Osteoblast (primary cell): ENCODE data around the gene LORICRIN. TPM values are rescaled to one million over a fixed set of nuclear protein-coding genes. Genes with fewer than 3 reads are reported as not detected.
"Not testable (repeated sequence)": the region's sequence is repeated elsewhere in the genome, so short reads cannot be mapped to it uniquely, and the experiment has no call there.

ENCODE experiments used
- DNase-seq: peaks from one replicate; pipeline ENCODE4 v3.0.0; 2011; ENCODE audit warnings: low spot score, mixed read lengths; ENCODE audit not compliant: insufficient read length; ENCODE audit errors: missing footprints
- H2AFZ ChIP-seq: 2 replicates; pipeline ENCODE4 v1.6.0; 2011; ENCODE audit warnings: mild to moderate bottlenecking, low read length
- H3K27ac ChIP-seq: 2 replicates; pipeline ENCODE4 v1.5.1; 2011; ENCODE audit warnings: mild to moderate bottlenecking, low read depth, low read length, moderate library complexity
- H3K27me3 ChIP-seq: 2 replicates; pipeline ENCODE4 v1.6.0; 2012; ENCODE audit warnings: mild to moderate bottlenecking, control low read depth, inconsistent platforms, low read length, moderate library complexity; ENCODE audit not compliant: insufficient read depth
- H3K36me3 ChIP-seq: 2 replicates; pipeline ENCODE4 v1.5.1; 2011; ENCODE audit warnings: mild to moderate bottlenecking, low read length, control low read depth, moderate library complexity; ENCODE audit not compliant: insufficient read depth
- H3K4me1 ChIP-seq: 2 replicates; pipeline ENCODE4 v1.5.1; 2011; ENCODE audit warnings: mild to moderate bottlenecking, low read length, control low read depth, moderate library complexity; ENCODE audit not compliant: insufficient read depth
- H3K4me2 ChIP-seq: 2 replicates; pipeline ENCODE4 v1.6.0; 2011; ENCODE audit warnings: mild to moderate bottlenecking, low read length; ENCODE audit not compliant: insufficient read depth
- H3K4me3 ChIP-seq: fragments of 200-600 bp; sonication (generic); 3 replicates; pipeline ENCODE4 v1.5.1; 2012; ENCODE audit warnings: mild to moderate bottlenecking, low read length, inconsistent platforms; ENCODE audit not compliant: insufficient read depth
- H3K79me2 ChIP-seq: 2 replicates; pipeline ENCODE4 v1.6.0; 2012; ENCODE audit warnings: mild to moderate bottlenecking, low read length, control low read depth, inconsistent platforms; ENCODE audit not compliant: insufficient read depth
- H3K9me3 ChIP-seq: 2 replicates; pipeline ENCODE4 v1.5.1; 2011; ENCODE audit warnings: low read depth, low read length, control low read depth
- H4K20me1 ChIP-seq: 2 replicates; pipeline ENCODE4 v1.6.0; 2012; ENCODE audit warnings: mild to moderate bottlenecking, low read length, control low read depth; ENCODE audit not compliant: insufficient read depth
- CTCF ChIP-seq: IDR thresholded peaks from 2 replicates; pipeline ENCODE4 v1.5.1; 2011; ENCODE audit warnings: mild to moderate bottlenecking, low read depth, low read length, moderate library complexity; ENCODE audit errors: extremely low read depth
- total RNA-seq: library from RNA; depleted of rRNA; stranded (reverse); fragments of >200 nt; gene quantifications from 2 replicates; pipeline ENCODE4 v1.2.3, GENCODE V29; 2012

LORICRIN gene
- total RNA-seq, 1 donor, result not detected

DNA sequence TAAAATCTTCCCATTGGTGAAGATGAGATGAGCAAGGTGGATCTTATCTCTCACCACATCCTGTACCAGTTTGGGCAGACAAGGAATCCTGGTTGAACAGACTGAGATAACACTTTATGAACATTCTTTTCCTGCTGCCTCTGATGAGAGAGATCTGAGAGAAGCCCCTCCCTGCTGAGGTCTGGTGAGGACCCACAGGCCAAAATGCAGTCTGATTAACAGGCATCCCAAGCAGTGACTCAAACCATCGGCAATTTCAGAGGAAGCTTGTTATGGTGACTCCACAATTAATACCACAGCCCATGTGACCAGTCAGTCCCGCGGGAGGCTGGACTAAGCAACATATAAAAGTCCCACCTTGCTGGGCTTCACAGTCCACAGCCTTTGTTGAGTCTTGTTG lies 42.3 kb upstream of the LORICRIN start, which contains the start of gene PRR9:
TSS of gene PRR9 (plus strand) at position 373 of the 400 bp plus-strand sequence. CDS start 561 bp downstream, outside the sequence.
- Histone ChIP-seq H4K20me1 (no peaks in the 10 kb centered on the region), H3K27ac (no peak within 1 kb of the TSS), H3K27me3 (no peaks in the 10 kb centered on the region), H3K9me3 (no peaks in the 10 kb centered on the region), H3K4me3 (no peak within 1 kb of the TSS), H3K4me1 (no peaks in the 10 kb centered on the region), H2AFZ (no peak within 1 kb of the TSS), H3K4me2 (no peak within 1 kb of the TSS), H3K79me2 (no peaks in the 10 kb centered on the region), H3K36me3 (no peaks in the 10 kb centered on the region)
- DNase-seq, result no peak
- no peak for TF ChIP-seq CTCF

GRCh38 chr1:153217744-153218416 lies 41.6 kb upstream of the LORICRIN start:
- no peaks in the 10 kb centered on the region for H3K9me3 ChIP-seq
- H3K4me3 ChIP-seq, result no peak overlapping the region
- no peaks in the 10 kb centered on the region for H4K20me1 ChIP-seq
- no peaks in the 10 kb centered on the region for H3K36me3 ChIP-seq
- no peaks in the 10 kb centered on the region for H3K27me3 ChIP-seq
- H3K79me2 ChIP-seq, result no peaks in the 10 kb centered on the region
- no peaks in the 10 kb centered on the region for H3K4me1 ChIP-seq
- DNase-seq, result no peak
- H3K27ac ChIP-seq, result no peak overlapping the region
- no peak for TF ChIP-seq CTCF
- H3K4me2 ChIP-seq, result no peak overlapping the region
- no peak overlapping the region for H2AFZ ChIP-seq

DNA sequence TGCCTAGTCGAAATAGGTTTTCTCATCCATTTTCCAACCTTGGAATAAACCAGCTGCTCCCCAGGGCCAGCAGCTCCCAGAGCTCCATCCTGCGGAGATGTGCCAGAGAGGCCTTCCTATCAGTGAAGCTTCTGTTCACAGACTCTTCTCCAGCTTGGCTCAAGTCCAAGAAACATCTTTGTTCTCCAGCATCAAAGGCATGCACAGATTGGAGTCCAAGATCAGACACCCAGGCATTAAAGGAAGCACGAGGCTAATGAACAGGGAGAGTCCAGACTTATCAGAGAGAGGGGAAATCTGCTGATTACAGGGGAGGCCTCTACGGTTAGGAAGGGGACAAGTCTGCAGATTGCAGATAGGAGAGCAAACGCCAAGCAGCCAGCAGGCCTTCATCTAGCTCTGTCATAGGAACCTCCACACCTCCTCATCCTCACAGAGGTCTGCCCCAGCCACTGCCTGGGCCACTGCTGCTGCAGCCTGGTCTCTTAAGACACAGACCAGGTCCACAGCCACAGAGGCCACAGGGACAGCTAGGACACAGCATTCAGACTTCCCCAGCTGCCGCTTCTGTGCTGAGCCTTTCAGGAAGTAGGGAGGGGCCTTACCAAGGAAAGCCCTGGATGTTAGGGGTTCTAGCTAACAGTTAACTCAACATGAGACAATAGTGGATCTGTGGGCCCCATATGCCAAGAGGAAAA lies 38.7 kb upstream of the LORICRIN start:
- H3K4me3 ChIP-seq, result no peak overlapping the region
- no peaks in the 10 kb centered on the region for H3K36me3 ChIP-seq
- no peaks in the 10 kb centered on the region for H3K79me2 ChIP-seq
- TF ChIP-seq CTCF, result no peak
- no peaks in the 10 kb centered on the region for H3K9me3 ChIP-seq
- no peaks in the 10 kb centered on the region for H4K20me1 ChIP-seq
- no peak overlapping the region for H2AFZ ChIP-seq
- H3K27ac ChIP-seq, result no peak overlapping the region
- no peak overlapping the region for H3K4me2 ChIP-seq
- H3K27me3 ChIP-seq, result no peaks in the 10 kb centered on the region
- no peaks in the 10 kb centered on the region for H3K4me1 ChIP-seq
- no peak for DNase-seq

- H3K9me3 ChIP-seq, H3K27me3 ChIP-seq, H4K20me1 ChIP-seq, H3K4me2 ChIP-seq, DNase-seq, H3K36me3 ChIP-seq, H3K4me1 ChIP-seq, H3K79me2 ChIP-seq, H3K27ac ChIP-seq, H2AFZ ChIP-seq, H3K4me3 ChIP-seq: not testable (repeated sequence)
- TF ChIP-seq CTCF, result peak; percentile 65
These were observed 36.2 kb upstream of the LORICRIN start for GRCh38 chr1:153223040-153223891.
